ENCODE results near the gene TMX1. TPM values are rescaled to one million over a fixed set of nuclear protein-coding genes. Genes with fewer than 3 reads are reported as not detected.
A peak's percentile ranks its signal among the peaks of the same experiment; 100 is the strongest.
"Not testable (repeated sequence)": the region's sequence is repeated elsewhere in the genome, so short reads cannot be mapped to it uniquely, and the experiment has no call there.

The TMX1 gene
- total RNA-seq, 1 experiment from 2014 or later: 35.3 TPM

GRCh38 chr14:51219473-51220448, 20.3 kb upstream of the TMX1 start:
- Histone ChIP-seq H2AFZ (no peak overlapping the region), H3K27me3 (ENCODE audit: insufficient read depth, low read depth) (no peaks in the 10 kb centered on the region), H4K20me1 (ENCODE audit: insufficient read depth) (no peaks in the 10 kb centered on the region), H3K4me3 (no peak overlapping the region), H3K36me3 (ENCODE audit: low read depth) (no peaks in the 10 kb centered on the region), H3F3A (ENCODE audit: insufficient read depth, low read depth) (no peaks in the 10 kb centered on the region), H3K79me2 (ENCODE audit: low read depth) (no peaks in the 10 kb centered on the region), H3K4me1 (replicated peaks; ENCODE audit: insufficient read depth) (no peaks in the 10 kb centered on the region), H3K4me2 (no peak overlapping the region), H3K27ac (no peak overlapping the region), H3K9me2 (ENCODE audit: insufficient read depth) (no peaks in the 10 kb centered on the region), H3K9me3 (ENCODE audit: insufficient read depth, low read depth) (no peaks in the 10 kb centered on the region)
- ChIA-PET CTCF (interaction anchor here (0.7 kb wide), 1 partner anchor 444 kb away, joined by 3 read pairs; no protein-coding TSS in a partner anchor), POLR2A (ENCODE audit: unreplicated experiment) (no interaction called here)
- no TSS peak for BruUV-seq (replicated peaks)
- no peak for DNase-seq
- TF ChIP-seq EZH2 (IDR thresholded peaks at IDR 0.05; ENCODE audit: low read depth) (no peak), CTCF (conservative IDR thresholded peaks at IDR 0.05) (peak; percentile 76)
- intact Hi-C loops (cut with micrococcal nuclease; ENCODE audit: unreplicated experiment): loop anchor here (1.0 to 10.0 kb wide), 2 partner anchors 125 to 264 kb away; partner anchors contain the start of gene TRIM9

- H3K4me1 ChIP-seq (replicated peaks; ENCODE audit: insufficient read depth); intact Hi-C loops (cut with micrococcal nuclease; ENCODE audit: unreplicated experiment); H3K79me2 ChIP-seq (ENCODE audit: low read depth); H3K9me3 ChIP-seq (ENCODE audit: insufficient read depth, low read depth); H3K9me2 ChIP-seq (ENCODE audit: insufficient read depth); POLR2A ChIA-PET (ENCODE audit: unreplicated experiment); H3K27ac ChIP-seq; H2AFZ ChIP-seq; H4K20me1 ChIP-seq (ENCODE audit: insufficient read depth); H3K4me3 ChIP-seq; DNase-seq; H3K4me2 ChIP-seq; H3F3A ChIP-seq (ENCODE audit: insufficient read depth, low read depth); CTCF ChIA-PET; H3K36me3 ChIP-seq (ENCODE audit: low read depth); BruUV-seq (replicated peaks); H3K27me3 ChIP-seq (ENCODE audit: insufficient read depth, low read depth): not testable (repeated sequence)
Observed at GRCh38 chr14:51223463-51223862, 16.6 kb upstream of the TMX1 start.

GRCh38 chr14:51224551-51224950, 15.5 kb upstream of the TMX1 start:
- no peaks in the 10 kb centered on the region for H3K27me3 ChIP-seq (ENCODE audit: insufficient read depth, low read depth)
- no peak for DNase-seq
- no peak overlapping the region for H3K27ac ChIP-seq
- H3K9me2 ChIP-seq (ENCODE audit: insufficient read depth): no peaks in the 10 kb centered on the region
- no peak overlapping the region for H2AFZ ChIP-seq
- H3K4me3 ChIP-seq: no peak overlapping the region
- no peaks in the 10 kb centered on the region for H3K79me2 ChIP-seq (ENCODE audit: low read depth)
- H3K36me3 ChIP-seq (ENCODE audit: low read depth): no peaks in the 10 kb centered on the region
- intact Hi-C loops (cut with micrococcal nuclease; ENCODE audit: unreplicated experiment): no loop called here
- H3F3A ChIP-seq (ENCODE audit: insufficient read depth, low read depth): no peaks in the 10 kb centered on the region
- ChIA-PET CTCF (no interaction called here), POLR2A (ENCODE audit: unreplicated experiment) (no interaction called here)
- no peaks in the 10 kb centered on the region for H4K20me1 ChIP-seq (ENCODE audit: insufficient read depth)
- BruUV-seq (replicated peaks): no TSS peak
- no peaks in the 10 kb centered on the region for H3K4me1 ChIP-seq (replicated peaks; ENCODE audit: insufficient read depth)
- TF ChIP-seq CTCF (conservative IDR thresholded peaks at IDR 0.05) (no peak), EZH2 (IDR thresholded peaks at IDR 0.05; ENCODE audit: low read depth) (no peak)
- H3K9me3 ChIP-seq (ENCODE audit: insufficient read depth, low read depth): no peaks in the 10 kb centered on the region
- H3K4me2 ChIP-seq: no peak overlapping the region

All from PC-9 (cell line).